ENCODE results near the gene WWTR1.

The WWTR1 gene

GRCh38 chr3:149613988-149614387, 43.8 kb downstream of the WWTR1 start:
- no peaks in the 10 kb centered on the region for H3K4me1 ChIP-seq (ENCODE audit: insufficient read depth, low read length, severe bottlenecking)
- no peaks in the 10 kb centered on the region for H3K36me3 ChIP-seq (ENCODE audit: insufficient read depth, low read length)
- TF ChIP-seq EZH2 (IDR thresholded peaks at IDR 0.05; ENCODE audit: borderline replicate concordance, low read length): no peak
- TF ChIP-seq CTCF (IDR thresholded peaks at IDR 0.05; ENCODE audit: low read length): no peak
- no peak overlapping the region for H2AFZ ChIP-seq (ENCODE audit: low read length)
- no peaks in the 10 kb centered on the region for H3K9me2 ChIP-seq (ENCODE audit: low read depth, low read length)
- H4K20me1 ChIP-seq (ENCODE audit: insufficient read depth, low read length): no peaks in the 10 kb centered on the region
- H3K4me2 ChIP-seq (ENCODE audit: low read length): no peak overlapping the region
- H3K9ac ChIP-seq (ENCODE audit: low read length): no peak overlapping the region
- no peak overlapping the region for H3K4me3 ChIP-seq (ENCODE audit: low read depth, low read length, poor library complexity, severe bottlenecking)
- no peaks in the 10 kb centered on the region for H3K79me2 ChIP-seq (ENCODE audit: insufficient read depth, low read length)
- H3F3A ChIP-seq (ENCODE audit: insufficient read depth, low read length): no peaks in the 10 kb centered on the region
- no peaks in the 10 kb centered on the region for H3K9me3 ChIP-seq (ENCODE audit: low read length)
- H3K27ac ChIP-seq (ENCODE audit: low read depth, low read length, poor library complexity, severe bottlenecking): no peak overlapping the region
- H3K27me3 ChIP-seq (ENCODE audit: insufficient read depth, low read length): no peaks in the 10 kb centered on the region

- Histone ChIP-seq H4K20me1 (ENCODE audit: insufficient read depth, low read length) (no peaks in the 10 kb centered on the region), H3K9me2 (ENCODE audit: low read depth, low read length) (no peaks in the 10 kb centered on the region), H3K27me3 (ENCODE audit: insufficient read depth, low read length) (no peaks in the 10 kb centered on the region), H3K4me3 (ENCODE audit: low read depth, low read length, poor library complexity, severe bottlenecking) (no peak overlapping the region), H2AFZ (ENCODE audit: low read length) (no peak overlapping the region), H3K4me2 (ENCODE audit: low read length) (no peak overlapping the region), H3K36me3 (ENCODE audit: insufficient read depth, low read length) (no peaks in the 10 kb centered on the region), H3K79me2 (ENCODE audit: insufficient read depth, low read length) (no peaks in the 10 kb centered on the region), H3K9me3 (ENCODE audit: low read length) (no peaks in the 10 kb centered on the region), H3K9ac (ENCODE audit: low read length) (no peak overlapping the region), H3K4me1 (ENCODE audit: insufficient read depth, low read length, severe bottlenecking) (no peaks in the 10 kb centered on the region), H3K27ac (ENCODE audit: low read depth, low read length, poor library complexity, severe bottlenecking) (no peak overlapping the region), H3F3A (ENCODE audit: insufficient read depth, low read length) (no peaks in the 10 kb centered on the region)
- TF ChIP-seq CTCF (IDR thresholded peaks at IDR 0.05; ENCODE audit: low read length) (no peak), EZH2 (IDR thresholded peaks at IDR 0.05; ENCODE audit: borderline replicate concordance, low read length) (no peak)
These were observed 45.4 kb downstream of the WWTR1 start for GRCh38 chr3:149612456-149612855.

- Histone ChIP-seq H3K9me3 (ENCODE audit: low read length) (no peaks in the 10 kb centered on the region), H3K4me3 (ENCODE audit: low read depth, low read length, poor library complexity, severe bottlenecking) (no peak overlapping the region), H3F3A (ENCODE audit: insufficient read depth, low read length) (no peaks in the 10 kb centered on the region), H4K20me1 (ENCODE audit: insufficient read depth, low read length) (no peaks in the 10 kb centered on the region), H3K79me2 (ENCODE audit: insufficient read depth, low read length) (no peaks in the 10 kb centered on the region), H3K36me3 (ENCODE audit: insufficient read depth, low read length) (no peaks in the 10 kb centered on the region), H3K4me1 (ENCODE audit: insufficient read depth, low read length, severe bottlenecking) (no peaks in the 10 kb centered on the region), H3K9ac (ENCODE audit: low read length) (no peak overlapping the region), H3K4me2 (ENCODE audit: low read length) (no peak overlapping the region), H3K9me2 (ENCODE audit: low read depth, low read length) (no peaks in the 10 kb centered on the region), H3K27ac (ENCODE audit: low read depth, low read length, poor library complexity, severe bottlenecking) (no peak overlapping the region), H3K27me3 (ENCODE audit: insufficient read depth, low read length) (no peaks in the 10 kb centered on the region), H2AFZ (ENCODE audit: low read length) (no peak overlapping the region)
- TF ChIP-seq EZH2 (IDR thresholded peaks at IDR 0.05; ENCODE audit: borderline replicate concordance, low read length): no peak
- no peak for TF ChIP-seq CTCF (IDR thresholded peaks at IDR 0.05; ENCODE audit: low read length)
These were observed 46.7 kb downstream of the WWTR1 start for GRCh38 chr3:149611149-149611548.

Data from OCI-LY1 (cell line).